HL-60/S4 (cell line): ENCODE measurements around the gene IPO5.
"Not testable (repeated sequence)": the region's sequence is repeated elsewhere in the genome, so short reads cannot be mapped to it uniquely, and the experiment has no call there.

Experiments
- in situ Hi-C: fragments of 300-500 bp; cut with MboI; formaldehyde crosslinking; loops from 2 replicates; pipeline ENCODE4 v1.14.3; 2022; ENCODE audit warnings: low sequenced_read_pairs

IPO5 gene

DNA sequence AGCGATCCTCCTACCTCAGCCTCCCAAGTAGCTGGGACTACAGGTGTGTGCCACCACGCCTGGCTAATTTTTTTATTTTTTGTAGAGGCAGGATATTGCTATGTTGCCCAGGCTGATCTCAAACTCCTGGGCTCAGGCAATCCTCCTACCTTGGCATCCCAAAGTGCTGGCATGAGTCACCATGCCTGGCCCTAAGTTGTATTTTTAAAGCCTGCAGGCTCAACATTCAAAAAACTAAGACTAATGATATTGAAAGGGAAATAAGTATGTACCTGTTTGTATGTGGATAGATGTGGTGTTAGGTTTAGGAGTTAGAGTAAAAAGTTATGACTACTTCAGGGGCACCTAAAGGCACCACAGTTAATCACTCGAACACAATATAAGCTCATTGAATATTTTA lies 5.4 kb upstream of the IPO5 start:
- in situ Hi-C loops, result no loop called here

DNA sequence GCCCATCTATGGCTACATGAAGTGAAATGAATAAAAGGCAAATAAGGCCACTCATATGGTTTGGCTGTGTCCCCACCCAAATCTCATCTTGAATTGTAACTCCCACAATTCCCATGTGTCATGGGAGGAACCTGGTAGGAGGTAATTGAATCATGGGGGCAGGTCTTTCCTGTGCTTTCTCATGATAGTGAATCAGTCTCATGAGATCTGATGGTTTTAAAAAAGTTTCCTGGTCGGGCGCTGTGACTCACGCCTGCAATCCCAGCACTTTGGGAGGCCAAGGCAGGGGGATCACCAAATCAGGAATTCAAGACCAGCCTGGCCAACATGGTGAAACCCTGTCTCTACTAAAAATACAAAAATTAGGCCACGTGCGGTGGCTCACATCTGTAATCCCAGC lies 4.2 kb upstream of the IPO5 start:
- in situ Hi-C loops, result not testable (repeated sequence)

DNA sequence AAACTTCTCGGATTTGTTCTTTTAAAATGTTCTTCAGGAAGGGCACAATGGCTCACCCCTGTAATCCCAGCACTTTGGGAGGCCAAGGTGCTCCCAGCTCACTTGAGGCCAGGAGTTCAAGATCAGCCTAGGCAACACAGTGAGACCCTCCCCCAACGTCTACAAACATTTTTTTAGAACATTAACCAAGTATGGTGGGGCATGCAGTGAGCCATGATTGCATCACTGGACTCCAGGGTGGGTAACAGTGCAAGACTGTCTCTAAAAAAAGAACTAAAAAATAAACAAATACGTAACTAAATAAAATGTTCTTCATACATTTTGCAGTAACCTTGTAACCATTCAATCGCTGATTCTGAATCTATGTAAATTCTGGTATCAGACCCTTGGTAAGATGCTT lies 2.1 kb upstream of the IPO5 start:
- in situ Hi-C loops, result no loop called here

- in situ Hi-C loops, result not testable (repeated sequence)
Measured at GRCh38 chr13:97952831-97953230, 644 bp upstream of the IPO5 start.

- in situ Hi-C loops, result no loop called here
Measured at GRCh38 chr13:97961340-97961739, 7.9 kb downstream of the IPO5 start.

- in situ Hi-C loops, result no loop called here
Measured at GRCh38 chr13:97962887-97963286, 9.4 kb downstream of the IPO5 start.

DNA sequence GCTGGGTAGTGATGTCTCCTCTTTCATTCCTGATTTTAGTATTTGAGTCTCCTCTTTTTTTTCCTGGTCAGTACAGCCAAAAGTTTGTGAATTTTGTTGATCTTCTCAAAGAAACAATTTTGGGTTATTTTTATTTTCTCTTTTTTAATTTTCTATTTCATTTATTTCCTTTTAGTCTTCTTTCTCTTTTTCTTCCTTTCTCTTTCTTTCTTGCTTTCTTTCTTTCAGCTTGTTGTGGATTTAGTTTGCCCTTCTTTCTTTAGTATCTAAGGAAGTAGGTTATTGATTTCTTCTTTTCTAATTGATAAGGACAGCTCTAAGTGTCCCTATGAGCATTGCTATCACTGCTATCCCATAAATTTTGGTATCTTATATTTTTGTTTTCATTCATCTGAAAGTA lies 13.8 kb downstream of the IPO5 start:
- in situ Hi-C loops, result no loop called here

- in situ Hi-C loops, result no loop called here
Measured at GRCh38 chr13:97967948-97968347, 14.5 kb downstream of the IPO5 start.

DNA sequence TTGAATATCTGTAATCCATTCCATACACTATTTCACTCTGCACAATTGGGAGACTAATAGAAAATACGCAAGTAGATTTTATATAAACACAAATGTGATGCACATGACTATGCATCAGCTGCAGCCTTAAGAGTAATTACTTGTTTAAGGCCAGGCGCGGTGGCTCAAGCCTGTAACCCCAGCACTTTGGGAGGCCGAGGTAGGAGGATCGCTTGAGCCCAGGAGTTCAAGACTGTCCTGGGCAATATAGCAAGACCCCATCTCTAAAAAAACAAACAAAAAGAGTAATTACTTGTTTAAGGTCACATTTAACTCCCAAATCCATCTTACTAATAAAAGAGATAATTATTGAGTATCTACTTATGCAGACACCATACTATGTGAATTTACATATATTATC lies 18.0 kb downstream of the IPO5 start:
- in situ Hi-C loops, result no loop called here

- in situ Hi-C loops, result no loop called here
Measured at GRCh38 chr13:97974773-97975172, 21.3 kb downstream of the IPO5 start.

DNA sequence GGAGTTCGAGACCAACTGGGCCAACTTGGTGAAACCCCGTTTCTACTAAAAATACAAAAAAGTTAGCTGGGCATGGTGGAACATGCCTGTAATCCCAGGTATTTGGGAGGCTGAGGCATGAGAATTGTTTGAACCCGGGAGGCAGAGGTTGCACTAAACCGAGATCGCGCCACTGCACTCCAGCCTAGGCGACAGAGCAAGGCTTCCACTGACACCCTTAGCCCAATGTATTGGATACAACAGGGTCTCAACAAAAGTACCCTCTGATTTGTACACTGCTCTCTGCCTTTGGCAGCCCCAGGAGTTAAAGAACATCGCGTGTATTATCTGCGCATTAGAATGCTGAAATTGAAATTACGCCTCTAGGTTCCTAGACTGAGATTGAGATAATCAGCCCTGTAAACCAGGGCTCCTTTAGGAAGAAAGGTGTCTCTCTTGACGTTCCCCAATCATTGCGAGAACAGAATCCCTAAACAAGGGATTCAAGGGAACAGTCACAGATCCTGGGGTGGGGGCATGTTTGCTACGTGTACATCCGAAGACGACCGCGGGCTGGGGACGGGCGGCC lies 21.9 kb downstream of the IPO5 start:
- in situ Hi-C loops, result no loop called here

DNA sequence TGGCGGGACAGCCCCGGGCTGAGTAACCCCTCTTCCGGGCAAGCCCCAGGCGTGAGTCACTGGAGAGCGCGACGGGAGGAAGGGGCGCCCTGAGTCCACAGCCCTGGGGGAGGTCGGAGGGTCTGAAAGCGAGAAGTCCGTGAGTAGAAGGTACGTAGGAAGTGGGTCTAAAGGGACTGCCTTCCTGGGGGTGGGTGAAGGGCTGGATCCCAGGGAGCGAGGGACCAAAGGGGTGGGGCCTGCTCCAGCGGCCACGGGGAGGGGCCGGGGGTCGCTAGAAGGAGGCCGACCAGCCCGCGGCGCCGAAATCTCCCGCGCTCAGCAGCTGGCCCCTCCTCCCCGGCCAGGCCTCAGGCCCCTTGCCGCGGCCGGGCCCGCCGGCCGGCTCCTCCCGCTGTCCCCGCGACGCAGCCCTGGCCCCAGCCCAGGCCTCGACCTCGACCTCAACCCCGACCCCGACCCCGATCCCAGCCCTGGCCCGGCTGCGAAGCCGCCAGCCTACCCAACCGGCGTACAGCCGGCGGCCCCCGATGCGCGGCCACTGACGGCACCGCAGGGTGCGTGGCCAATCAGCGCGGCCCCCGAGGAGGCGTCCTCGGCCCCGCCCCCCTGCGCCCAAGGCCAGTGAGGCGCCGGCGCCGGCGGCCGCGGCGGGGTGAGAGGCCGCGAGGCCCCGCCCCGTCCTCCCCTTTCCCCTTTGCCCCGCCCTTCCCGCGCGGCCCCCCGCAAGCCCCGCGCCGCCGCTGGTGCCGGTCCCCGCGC lies 22.6 kb downstream of the IPO5 start:
- in situ Hi-C loops, result no loop called here

GRCh38 chr13:97976610-97977521 lies 23.4 kb downstream of the IPO5 start:
- in situ Hi-C loops, result no loop called here

DNA sequence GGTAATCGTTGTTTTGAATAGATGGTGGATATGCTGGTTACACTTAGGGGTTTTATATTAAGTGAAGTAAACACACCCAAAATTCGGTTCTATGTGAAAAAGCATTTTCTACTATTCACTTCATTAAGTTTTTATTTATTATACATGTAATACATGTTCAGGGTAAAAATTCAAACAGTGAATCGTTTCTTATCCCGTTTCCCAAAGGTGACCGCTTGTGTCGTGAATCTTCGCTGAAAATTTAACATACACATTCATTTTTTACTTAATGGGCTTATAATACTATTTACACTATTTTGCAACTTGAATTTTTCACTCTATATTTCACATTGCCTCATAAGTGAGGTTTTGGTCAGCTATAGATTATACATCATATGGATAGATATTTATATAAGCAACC lies 24.5 kb downstream of the IPO5 start:
- in situ Hi-C loops, result no loop called here

- in situ Hi-C loops, result no loop called here
Measured at GRCh38 chr13:97978651-97979050, 25.2 kb downstream of the IPO5 start.

DNA sequence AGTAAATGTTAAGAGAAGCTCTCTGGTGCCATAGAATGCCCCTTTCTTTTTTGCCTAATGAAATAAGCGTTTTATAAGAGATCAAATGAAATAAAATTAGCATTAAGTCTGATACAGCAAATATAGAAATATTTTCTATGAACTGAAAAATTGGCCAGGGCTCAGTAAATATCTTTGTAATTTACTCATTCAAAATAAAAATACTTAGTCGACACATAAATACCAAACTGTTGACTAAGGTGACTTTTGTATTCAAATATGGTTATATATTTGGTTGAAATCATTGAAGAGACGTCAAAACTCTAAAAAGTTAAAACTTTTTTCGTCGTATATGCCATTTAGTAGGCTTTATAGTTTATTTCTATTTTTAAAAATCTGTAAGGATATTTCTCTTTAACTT lies 25.6 kb downstream of the IPO5 start:
- in situ Hi-C loops, result no loop called here

DNA sequence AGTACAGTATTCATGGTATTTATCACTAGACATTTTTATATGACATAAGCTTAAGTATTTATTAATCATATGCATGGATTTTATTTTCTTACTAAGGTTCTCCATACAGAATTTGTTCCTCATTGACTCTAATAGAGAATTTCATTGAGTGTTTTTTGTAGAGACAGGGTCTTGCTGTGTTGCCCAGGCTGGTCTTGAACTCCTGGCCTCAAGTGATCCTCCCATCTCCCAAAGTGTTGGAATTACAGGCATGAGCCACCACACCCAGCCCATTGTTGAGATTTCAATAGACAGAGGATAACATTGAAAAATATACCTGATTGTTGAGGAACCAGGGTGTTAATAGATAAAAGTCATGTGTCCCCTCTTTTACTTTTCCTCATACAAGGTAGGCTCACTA lies 26.1 kb downstream of the IPO5 start:
- in situ Hi-C loops, result no loop called here

GRCh38 chr13:97982286-97982685 lies 28.8 kb downstream of the IPO5 start:
- in situ Hi-C loops, result no loop called here

DNA sequence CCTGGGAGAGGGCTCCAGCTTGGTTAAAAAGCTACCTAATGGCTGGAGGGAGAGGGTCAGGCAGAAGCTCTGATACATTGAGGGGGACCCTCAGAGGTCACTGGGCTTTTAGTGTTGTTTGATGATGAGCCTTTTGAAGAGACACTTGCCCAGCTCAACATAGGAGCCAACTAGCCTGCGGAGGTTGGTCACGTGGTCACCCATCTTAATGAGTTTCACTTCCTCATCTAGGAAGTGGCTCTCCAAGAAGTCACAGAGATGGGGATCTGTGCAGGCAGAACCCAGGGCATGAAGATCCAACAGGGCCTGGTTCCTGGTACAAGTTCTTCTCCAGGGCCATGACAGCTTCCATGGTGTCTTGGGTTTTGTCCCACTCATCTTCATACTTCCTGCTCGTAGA lies 33.4 kb downstream of the IPO5 start:
- in situ Hi-C loops, result no loop called here

- in situ Hi-C loops, result no loop called here
Measured at GRCh38 chr13:97999653-98000052, 46.2 kb downstream of the IPO5 start.

DNA sequence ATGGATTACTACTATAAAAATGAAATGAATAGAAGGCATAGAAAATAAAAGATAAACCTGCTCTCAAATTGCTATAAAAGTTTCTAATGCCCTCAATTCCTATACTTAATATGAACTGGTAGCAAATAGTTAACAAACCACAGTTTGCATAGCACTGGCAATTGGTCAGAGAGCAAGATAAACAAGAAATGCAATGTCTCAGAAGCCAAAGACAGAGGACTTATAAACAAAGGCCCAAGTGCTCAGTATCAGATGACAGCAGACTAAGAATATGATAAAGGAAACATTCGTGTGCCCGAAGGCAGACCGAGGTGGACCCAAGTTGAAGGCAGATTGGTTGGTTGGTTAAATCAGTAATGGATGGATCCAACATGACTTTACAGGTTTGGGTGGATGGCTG lies 50.6 kb downstream of the IPO5 start:
- in situ Hi-C loops, result no loop called here

- in situ Hi-C loops, result not testable (repeated sequence)
Measured at GRCh38 chr13:98004997-98005396, 51.5 kb downstream of the IPO5 start.
